Activated CD4-positive, alpha-beta T cell treated with anti-CD3 and anti-CD28 coated beads, Interleukin-10, Interleukin-2, amounts not matched to agents 100 ng/mL and 50 ng/mL, durations not matched to agents 16 hours and 8 hours (primary cell): Measurements from ENCODE around the gene ENO2.

Experiments used
- DNase-seq: peaks from one replicate; pipeline ENCODE4 v3.0.0-alpha.2; 2020

ENO2 gene

DNA sequence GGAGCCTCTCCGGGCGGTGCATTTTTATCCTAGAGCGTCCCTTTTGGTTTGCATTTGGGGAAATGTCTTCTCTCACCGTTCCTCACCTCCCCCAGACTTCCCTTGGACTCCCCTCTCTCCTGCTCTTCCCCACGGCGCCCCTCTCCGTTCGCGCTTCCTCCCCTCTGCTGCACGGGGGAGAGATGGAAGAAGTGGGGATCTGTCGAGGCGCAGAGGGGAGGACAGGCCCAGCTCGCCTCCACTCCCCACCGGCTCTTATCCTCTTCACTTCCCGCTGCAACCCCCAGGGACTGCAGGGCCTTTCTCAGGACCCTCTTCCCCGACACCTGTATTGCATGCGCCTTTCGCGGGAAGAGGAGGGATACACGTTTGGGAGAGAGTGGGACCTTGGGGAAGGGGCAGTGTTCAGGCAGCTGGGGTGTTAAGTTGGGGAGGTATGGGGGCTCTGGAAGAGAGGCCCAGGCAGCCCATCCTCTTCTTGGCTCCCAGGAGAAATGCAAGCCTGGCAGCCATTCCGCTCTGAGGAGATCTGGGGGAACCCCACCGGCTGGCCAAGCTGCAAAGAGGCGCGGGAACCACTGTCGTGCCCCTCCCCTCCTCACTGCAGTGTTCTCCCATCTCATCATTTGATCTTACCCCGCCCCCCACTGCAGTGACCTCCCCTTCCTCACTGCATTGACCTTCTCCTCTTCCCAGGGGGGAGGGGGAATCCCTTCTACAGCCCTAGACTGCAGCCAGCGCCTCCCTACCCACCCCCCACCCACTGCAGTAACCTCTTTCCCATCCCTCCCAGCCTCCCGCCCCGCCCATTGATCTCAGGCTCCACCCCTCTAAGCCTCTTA, 788 bp downstream of the ENO2 start:
- DNase-seq = no peak

DNA sequence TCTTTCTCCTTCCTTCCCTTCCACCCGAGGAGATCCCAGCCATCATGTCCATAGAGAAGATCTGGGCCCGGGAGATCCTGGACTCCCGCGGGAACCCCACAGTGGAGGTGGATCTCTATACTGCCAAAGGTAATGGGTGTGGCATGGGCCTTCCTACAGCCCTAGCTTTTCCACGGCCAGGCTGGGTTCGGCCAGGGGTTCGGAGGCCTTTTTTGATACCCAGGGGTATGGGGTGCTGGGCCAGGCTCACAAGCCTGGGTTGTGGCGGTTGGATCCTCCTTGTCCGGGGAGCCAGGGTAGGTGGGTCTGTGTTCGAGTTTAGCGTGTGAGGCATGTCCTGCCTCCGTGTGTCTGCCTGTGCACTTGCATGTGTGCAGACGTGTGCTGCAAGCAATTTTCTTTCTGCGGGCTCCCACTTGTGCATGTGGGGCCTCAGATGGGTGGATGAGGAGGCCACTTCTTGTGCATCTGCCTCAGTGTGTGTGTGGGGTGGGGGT, 1.5 kb downstream of the ENO2 start:
- no peak for DNase-seq

DNA sequence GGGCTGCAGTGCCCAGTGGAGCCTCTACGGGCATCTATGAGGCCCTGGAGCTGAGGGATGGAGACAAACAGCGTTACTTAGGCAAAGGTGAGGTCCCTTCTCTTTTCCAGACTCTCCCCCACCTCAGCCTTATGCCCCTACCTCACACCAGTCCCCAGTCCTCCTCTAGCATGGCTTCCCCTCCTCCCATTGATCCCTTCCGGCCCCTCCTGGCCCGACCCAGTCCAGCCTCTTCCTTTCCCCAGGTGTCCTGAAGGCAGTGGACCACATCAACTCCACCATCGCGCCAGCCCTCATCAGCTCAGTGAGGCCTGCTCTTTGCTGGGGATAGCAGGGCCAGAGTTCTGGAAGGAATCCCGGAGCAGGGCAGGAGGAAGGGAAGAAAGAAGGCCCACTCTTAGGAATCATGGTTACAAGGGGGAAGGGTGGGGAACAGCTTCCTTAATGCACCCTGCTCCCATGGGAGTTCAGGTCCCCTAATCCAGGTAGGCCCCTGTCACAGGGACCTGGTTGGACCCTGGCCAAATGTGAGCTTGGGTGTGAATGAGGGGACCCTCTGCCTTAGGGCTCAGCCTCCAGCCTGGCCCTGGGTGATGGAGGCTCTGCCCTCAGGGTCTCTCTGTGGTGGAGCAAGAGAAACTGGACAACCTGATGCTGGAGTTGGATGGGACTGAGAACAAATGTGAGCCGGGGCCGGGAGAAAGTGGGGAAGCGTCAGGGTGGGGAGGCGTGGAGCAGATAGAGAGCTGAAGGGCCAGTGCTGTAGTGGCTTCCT, 2.2 kb downstream of the ENO2 start:
- no peak for DNase-seq

DNA sequence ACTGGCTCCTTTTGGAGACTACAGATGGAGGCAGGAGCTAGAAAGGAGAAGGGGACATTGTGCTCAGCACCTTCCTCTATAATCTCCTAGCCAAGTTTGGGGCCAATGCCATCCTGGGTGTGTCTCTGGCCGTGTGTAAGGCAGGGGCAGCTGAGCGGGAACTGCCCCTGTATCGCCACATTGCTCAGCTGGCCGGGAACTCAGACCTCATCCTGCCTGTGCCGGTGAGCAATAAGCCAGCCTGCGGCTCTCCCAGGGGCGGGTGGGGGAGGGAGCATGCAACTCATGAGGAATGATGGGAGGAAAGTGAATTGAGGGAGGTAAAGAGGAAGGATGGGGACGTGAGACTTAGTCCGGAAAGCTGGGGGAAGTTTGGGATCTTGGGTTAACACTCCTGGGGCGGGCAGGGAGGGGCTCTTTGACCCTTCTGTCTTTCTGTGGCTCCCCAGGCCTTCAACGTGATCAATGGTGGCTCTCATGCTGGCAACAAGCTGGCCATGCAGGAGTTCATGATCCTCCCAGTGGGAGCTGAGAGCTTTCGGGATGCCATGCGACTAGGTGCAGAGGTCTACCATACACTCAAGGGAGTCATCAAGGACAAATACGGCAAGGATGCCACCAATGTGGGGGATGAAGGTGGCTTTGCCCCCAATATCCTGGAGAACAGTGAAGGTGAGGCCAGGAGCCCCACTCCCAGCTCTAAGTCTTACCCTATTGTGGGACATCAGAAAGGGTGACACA, 3.3 kb downstream of the ENO2 start:
- DNase-seq = no peak

DNA sequence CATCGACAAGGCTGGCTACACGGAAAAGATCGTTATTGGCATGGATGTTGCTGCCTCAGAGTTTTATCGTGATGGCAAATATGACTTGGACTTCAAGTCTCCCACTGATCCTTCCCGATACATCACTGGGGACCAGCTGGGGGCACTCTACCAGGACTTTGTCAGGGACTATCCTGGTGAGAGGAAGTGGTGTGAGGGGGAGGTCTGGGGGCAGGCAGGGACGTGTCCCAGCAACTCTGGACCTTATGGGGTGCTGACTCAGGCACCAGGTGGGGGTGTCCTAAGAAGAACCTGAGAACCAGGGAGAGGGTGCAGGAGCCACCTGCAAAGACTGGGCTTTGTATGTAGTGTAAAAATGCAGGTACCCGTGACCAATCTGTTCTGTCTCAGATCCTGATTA, 5.2 kb downstream of the ENO2 start:
- DNase-seq = no peak

DNA sequence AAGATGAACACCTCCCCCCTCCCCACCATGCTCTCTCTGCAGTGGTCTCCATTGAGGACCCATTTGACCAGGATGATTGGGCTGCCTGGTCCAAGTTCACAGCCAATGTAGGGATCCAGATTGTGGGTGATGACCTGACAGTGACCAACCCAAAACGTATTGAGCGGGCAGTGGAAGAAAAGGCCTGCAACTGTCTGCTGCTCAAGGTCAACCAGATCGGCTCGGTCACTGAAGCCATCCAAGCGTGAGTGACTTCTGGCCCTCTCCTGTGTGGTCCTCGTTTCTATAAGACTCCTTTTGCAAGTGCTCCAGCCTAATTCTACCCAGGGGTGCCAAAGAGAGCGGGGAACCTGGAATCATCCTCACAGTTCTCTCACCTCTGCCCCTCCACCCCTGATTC, 7.2 kb downstream of the ENO2 start:
- no peak for DNase-seq

DNA sequence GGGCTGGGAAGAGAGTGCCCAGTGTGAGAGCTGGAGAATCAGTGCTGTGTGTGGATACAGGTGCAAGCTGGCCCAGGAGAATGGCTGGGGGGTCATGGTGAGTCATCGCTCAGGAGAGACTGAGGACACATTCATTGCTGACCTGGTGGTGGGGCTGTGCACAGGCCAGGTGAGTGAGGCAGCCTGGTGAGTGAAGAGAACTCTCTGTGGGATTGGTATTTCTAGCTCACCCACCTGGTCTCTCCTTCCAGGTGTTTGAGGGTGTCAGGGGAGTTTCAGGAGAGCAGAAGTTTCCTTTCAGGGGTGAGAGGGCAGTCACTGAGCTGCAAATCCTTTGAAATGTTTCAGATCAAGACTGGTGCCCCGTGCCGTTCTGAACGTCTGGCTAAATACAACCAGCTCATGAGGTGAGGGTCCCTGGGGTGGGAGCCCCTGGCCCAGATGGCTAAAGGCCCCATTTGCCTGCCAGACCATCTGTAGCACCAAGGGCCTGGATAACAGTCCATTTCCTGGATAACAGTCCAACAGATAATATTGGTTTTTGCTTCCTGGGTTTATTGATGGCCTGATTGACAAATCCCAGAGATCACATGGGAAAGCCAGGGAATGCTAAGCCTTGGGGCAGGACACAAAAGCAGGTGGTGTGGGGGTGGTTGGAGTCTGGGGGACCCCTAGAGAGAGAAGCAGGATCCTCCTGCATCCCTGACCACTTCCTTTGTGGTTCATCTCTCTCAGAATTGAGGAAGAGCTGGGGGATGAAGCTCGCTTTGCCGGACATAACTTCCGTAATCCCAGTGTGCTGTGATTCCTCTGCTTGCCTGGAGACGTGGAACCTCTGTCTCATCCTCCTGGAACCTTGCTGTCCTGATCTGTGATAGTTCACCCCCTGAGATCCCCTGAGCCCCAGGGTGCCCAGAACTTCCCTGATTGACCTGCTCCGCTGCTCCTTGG, 7.9 kb downstream of the ENO2 start:
- DNase-seq = no peak

DNA sequence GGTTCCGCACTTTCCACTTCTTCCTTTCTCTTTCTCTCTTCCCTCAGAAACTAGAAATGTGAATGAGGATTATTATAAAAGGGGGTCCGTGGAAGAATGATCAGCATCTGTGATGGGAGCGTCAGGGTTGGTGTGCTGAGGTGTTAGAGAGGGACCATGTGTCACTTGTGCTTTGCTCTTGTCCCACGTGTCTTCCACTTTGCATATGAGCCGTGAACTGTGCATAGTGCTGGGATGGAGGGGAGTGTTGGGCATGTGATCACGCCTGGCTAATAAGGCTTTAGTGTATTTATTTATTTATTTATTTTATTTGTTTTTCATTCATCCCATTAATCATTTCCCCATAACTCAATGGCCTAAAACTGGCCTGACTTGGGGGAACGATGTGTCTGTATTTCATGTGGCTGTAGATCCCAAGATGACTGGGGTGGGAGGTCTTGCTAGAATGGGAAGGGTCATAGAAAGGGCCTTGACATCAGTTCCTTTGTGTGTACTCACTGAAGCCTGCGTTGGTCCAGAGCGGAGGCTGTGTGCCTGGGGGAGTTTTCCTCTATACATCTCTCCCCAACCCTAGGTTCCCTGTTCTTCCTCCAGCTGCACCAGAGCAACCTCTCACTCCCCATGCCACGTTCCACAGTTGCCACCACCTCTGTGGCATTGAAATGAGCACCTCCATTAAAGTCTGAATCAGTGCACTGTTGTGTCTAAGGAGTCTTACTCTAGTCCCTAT, 8.8 kb downstream of the ENO2 start:
- no peak for DNase-seq

DNA sequence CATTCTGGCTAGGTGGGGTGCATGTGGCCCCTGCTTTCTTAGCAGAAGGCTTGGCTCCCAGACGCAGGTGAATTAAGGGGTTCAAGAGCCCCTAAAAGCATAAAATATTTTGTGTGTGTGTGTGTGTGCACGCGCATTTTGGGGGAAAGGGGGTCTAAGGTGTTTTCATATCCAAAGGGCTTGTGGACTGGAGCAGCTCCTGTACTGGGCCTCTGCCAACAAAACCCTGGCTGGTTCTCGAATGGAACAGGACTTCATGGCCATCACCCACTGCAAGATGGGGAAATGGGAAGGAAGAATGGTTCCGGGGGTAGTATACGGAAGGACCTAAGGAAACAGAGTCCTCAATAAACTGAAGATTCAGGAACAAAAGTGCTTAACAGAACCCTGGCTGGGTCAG, 9.5 kb downstream of the ENO2 start:
- no peak for DNase-seq

DNA sequence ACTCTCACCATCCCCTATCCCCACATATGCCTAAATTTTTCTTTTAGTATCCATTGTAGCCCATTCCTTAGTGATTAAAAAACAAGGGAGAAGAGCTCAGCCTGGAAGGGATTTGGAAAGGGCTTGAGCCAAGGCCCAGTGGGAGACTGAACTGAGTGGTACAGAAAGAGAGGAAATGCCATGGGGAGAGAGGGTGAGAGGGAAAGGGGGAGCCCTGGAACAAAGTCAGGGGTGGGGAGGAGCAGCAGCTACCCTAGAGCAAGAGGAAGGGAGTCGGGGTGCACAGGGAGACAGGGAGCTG, 10.8 kb downstream of the ENO2 start:
- no peak for DNase-seq

DNA sequence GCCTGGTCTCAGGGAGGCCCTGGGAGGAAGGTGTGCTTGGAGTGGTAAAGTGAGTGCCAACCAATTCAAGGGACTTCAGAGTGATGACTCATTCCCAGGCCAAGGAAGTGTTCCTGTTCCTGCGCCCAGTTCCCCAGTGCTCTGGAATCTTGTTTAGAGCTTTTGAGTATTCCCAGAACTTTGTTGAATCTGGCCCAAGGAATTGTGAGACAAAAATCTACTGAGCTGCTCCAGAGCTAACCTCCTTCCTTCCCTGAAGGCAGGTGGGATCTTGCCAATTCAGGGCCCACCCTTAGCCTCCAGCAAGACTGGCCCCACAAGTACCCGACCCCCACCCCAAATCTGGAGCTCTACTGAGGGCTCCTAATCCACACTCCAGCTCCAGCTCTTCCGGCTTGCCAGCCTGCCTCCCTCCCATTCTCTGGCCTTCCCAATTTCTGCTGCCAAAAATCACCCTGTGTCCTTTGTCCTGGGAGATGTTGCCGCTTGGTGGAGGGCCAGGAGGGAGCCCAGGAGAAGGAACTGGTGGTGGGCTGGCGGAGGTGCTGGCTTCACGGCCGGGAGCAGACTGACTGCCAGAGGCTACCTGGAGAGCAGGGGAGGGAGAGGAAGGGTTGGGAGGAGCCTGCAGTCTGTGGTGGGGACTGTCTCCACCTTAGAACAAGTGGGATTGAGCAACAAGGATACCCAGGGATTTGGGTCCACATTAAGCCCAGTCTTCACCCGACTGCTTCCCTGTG, 11.3 kb downstream of the ENO2 start:
- DNase-seq = no peak

DNA sequence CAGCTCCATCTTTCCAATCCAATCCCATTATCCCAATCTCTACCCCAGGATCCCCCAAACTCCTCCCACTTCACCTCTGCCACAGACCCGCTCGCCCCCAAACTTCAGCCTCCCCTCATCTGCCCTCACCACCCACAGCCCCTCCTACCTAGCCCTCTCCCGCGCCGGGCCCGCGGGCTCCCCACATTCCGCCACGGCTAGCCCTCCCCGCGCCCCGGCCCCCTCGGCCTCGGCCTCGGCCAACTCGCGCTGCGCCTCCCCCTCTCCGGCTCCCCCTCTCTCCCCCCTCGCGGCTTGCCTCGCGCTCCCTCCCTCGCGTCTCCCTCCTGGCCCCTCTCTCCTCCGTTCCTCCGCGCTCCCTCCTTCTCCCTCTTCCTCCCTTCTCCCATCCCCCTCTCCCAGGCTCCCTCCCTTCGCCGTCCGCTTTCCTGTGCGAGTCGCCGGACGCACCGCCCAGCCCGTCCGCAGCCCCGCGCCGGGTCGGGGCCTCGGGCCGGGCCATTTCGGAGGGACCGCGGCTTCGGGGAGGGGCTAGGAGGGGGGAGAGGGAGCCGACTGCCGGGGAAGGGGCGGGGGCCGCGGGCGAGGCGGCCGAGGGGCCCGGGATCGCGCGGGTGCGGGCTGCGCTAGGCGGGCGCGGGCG, 13.1 kb downstream of the ENO2 start, which contains the start of gene ATN1:
ATN1 (plus strand) TSS at position 581 of the 643 bp plus-strand sequence. CDS start 6,043 bp downstream, outside the sequence.
- peak; percentile 51 for DNase-seq

DNA sequence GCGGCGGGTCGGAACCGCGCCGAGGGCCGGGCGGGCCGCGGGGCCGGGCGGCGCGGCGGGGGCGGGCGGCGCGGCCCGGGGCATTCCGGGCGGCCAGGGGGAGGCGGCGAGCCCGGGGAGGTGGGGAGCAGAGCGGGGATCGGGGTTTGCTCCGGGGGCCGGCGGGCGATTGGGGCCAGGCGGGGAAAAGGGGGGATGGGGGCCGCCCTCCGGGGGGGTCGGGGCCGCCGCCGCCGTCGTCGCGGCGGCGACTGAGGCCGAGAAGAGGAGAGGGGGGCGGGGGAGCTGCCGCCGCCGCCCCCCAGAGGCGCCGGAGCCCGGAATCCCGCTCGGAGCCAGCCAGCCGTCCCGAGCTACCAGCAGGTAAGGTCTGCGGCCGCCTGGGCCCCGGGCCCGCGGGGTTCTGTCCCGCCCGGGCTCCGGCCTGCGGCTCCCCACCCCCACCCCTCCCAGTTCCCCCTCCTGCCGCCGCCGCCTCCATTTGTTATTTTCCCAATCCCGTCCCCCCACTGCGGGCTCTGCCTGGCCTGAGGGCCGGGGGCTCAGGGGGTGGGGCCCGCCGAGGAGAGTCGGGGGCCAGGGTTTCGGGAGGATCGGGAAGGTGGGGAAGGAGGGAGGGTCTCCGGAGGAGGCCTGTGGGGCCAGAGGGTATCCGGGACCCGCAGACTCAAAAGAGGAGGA, 13.8 kb downstream of the ENO2 start:
- DNase-seq = no peak

DNA sequence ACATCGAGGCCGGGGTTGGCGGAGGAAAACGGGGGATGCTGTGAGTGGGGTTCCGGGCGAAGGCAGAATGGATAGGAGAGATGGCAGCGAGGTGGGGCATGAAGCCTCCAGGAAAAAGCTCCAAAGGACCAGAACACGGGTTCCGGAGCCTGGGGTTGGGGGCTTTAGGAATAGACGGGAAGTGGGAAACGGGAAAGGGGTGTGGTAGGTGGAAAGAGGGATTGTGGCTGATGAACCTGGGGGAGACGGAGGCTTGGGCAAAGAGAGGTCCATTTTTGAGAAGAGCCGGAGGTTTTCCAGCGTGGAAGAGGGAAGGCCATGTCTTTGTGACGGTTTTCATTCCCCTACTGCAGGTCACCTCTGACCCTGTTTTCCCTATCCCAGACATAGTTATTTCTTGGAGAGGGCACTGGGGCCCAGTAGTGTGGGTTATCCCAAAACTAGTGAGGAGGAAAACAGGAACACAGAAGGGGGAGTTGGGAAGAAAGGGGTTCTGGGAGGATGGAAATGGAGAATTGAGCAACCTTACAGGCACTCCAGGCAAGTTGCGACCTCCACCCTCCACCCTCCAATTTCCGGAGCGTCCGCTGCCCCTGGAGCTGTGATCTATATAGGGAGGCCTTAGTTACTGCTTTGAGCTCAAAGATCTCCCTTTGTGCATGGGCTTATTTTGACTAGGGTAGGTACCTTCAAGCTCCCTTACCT, 14.5 kb downstream of the ENO2 start:
- no peak for DNase-seq

DNA sequence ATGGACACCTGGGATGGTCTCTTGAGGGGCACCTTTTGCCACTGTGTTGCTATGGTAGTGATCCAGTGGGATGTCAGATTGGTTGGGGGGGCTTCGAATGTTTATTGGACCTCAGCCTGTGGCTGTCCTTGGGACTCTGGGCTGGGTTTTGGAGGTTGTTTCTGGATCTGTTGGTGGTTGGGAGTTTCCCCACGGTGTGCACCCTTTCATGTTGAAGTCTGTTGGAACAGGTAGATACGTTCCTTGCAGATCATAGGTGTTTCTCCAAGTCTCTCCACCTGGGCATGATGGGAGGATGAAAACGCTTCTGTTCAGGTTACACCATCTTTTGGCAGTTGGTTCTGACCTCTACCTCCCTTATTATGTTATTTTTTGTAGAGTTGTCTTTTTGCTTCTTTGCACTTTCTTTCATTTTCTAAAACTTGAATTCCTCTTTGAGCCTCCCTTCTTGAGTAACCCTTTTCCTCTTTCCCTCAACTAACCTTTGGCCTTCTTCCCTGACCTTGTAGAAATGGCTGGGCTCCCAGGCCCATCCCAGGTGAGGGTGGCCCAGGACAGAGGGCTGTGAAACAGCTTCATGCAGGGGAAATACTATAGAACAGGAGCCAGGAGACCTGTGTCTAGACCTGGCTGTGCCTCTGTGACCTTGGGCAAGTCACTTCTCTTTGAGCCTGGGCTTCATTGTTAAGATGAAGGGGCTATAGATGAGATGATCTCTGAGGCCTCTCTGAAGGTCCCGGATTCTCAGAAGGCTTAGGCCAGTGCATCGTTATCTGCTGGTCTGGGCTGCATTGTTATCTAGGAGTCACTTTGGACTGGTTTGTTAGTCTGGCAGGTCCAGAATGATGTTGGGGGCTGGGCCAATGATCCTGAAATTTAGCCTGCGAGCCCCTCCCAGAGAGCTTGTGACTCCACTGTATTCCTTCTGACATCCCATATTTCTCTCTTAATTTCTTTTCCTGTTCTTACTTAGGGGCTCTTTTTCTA, 15.4 kb downstream of the ENO2 start:
- DNase-seq = no peak

DNA sequence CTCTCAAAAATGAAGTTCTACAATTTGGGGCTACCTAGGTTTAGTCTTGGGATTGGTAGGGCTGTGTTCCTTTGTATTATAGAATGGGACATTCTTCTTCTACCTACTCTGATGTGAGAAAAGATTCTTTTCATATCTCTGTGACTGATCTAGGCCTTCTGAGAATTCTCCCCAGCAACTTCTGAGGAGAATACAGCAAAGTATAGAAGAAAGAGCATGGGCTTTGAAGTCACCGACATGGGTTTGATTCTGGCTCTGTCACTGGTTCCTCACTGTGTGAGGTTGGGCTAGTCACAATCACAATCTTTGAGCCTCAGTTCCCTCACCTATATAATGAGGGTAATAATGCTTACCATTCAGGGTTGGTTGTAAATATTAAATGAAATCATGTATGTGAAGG, 18.4 kb downstream of the ENO2 start:
- DNase-seq = no peak

DNA sequence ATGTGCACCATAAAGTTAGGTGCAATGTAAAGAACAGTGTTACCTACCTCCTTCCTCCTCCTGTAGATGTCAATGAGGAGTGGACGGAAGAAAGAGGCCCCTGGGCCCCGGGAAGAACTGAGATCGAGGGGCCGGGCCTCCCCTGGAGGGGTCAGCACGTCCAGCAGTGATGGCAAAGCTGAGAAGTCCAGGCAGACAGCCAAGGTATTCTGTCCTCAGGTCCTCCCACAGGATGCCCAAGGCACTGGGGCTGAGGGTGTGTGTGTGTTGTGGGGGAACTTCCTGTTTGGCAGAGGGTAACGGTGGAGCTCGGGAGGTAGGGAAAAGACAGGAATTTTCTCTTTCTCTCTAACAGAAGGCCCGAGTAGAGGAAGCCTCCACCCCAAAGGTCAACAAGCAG, 19.7 kb downstream of the ENO2 start:
- no peak for DNase-seq
